Endothelial cell of coronary artery (primary cell): ENCODE data around the gene HOXC4. TPM values are rescaled to one million over a fixed set of nuclear protein-coding genes. Genes with fewer than 3 reads are reported as not detected.

Source experiments
- total RNA-seq: library from RNA; depleted of rRNA; stranded (reverse); fragments of >200 nt; gene quantifications from 2 replicates; pipeline ENCODE4 v1.2.3, GENCODE V29; 2014

HOXC4 gene
- not detected in 2 replicates for total RNA-seq

GRCh38 chr12:54053751-54054741, at the start of gene HOXC4:
Gene HOXC4 (plus strand): TSS chr12:54053835. CDS start chr12:54053923, 88 bp downstream.

GRCh38 chr12:54028314-54029201, 25.1 kb upstream of the HOXC4 start, which contains the start of gene HOXC6:
Gene HOXC6 (plus strand): TSS chr12:54028440. CDS start chr12:54028522, 82 bp downstream.

DNA sequence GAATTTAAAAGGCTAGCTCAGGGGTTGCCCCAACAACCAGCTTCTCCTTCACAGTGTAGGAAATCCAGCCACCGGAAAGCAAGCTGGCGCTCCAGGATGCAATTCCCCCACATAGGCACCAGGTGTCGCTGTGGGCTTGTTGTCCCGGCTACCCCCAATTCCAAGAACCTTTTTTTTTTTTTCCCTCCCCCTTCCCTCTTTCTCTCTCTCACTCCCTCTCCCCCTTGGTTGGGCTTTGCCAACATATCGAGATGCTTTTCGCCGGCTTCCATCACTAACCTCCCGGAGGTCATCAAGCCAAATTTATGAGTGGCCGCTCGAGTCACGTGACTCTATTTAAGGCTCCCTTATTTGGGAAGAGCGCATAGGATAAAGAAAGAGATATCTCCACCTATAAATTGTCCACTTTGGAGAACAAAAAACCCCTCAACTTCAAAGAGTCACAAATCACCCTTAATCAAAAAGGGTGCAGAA, 21.0 kb upstream of the HOXC4 start, which contains the start of gene HOXC5:
Gene HOXC5 (plus strand): TSS at position 424 of the 474 bp plus-strand sequence. CDS start 73 bp downstream, outside the sequence.

Other genes with a start within 250 kb of the HOXC4 start
- gene HOXC13, start 115.0 kb upstream of the HOXC4 start, total RNA-seq = not detected in 2 replicates
- not detected in 2 replicates for gene HOXC12, start 98.9 kb upstream of the HOXC4 start, total RNA-seq
- gene HOXC11, start 80.7 kb upstream of the HOXC4 start, total RNA-seq = not detected in 2 replicates
- not detected in 2 replicates for gene HOTAIR, start 78.9 kb upstream of the HOXC4 start, total RNA-seq
- gene HOXC10, start 68.7 kb upstream of the HOXC4 start, total RNA-seq = not detected in 2 replicates
- gene HOXC9, start 53.7 kb upstream of the HOXC4 start, total RNA-seq = not detected in 2 replicates
- not detected in 2 replicates for gene HOXC8, start 44.9 kb upstream of the HOXC4 start, total RNA-seq
- gene HOXC6, start 25.4 kb upstream of the HOXC4 start, total RNA-seq = 0.66 TPM in 1 of 2 replicates, not detected in the other
- not detected in 2 replicates for gene HOXC5, start 20.8 kb upstream of the HOXC4 start, total RNA-seq
- gene SMUG1, start 135.2 kb downstream of the HOXC4 start, total RNA-seq = 14.6 and 18.2 TPM in 2 replicates
- 25.4 and 27.4 TPM in 2 replicates for gene CBX5, start 226.3 kb downstream of the HOXC4 start, total RNA-seq
- 570 and 594 TPM in 2 replicates for gene HNRNPA1, start 226.9 kb downstream of the HOXC4 start, total RNA-seq
- not detected in 2 replicates for gene NFE2, start 247.2 kb downstream of the HOXC4 start, total RNA-seq